Dendritic cell treated with granulocyte-macrophage colony-stimulating factor and Interleukin-4, amounts not matched to agents 40 ng/mL and 50 ng/mL, for 4 days (primary cell): ENCODE results near the gene SMYD5.

Experiments
- H3K27ac Mint-ChIP-seq: one replicate; pipeline ENCODE4 v1.8.0; 2022; ENCODE audit warnings: mild to moderate bottlenecking, mixed read lengths
- H3K27me3 Mint-ChIP-seq: one replicate; pipeline ENCODE4 v1.8.0; 2022; ENCODE audit warnings: mild to moderate bottlenecking, mixed read lengths
- H3K36me3 Mint-ChIP-seq: one replicate; pipeline ENCODE4 v1.8.0; 2022; ENCODE audit warnings: low read depth, mixed read lengths
- H3K4me1 Mint-ChIP-seq: one replicate; pipeline ENCODE4 v1.8.0; 2022; ENCODE audit warnings: low read depth, mixed read lengths
- H3K4me3 Mint-ChIP-seq: one replicate; pipeline ENCODE4 v1.8.0; 2022; ENCODE audit warnings: mild to moderate bottlenecking, moderate library complexity, mixed read lengths
- H3K9me3 Mint-ChIP-seq: one replicate; pipeline ENCODE4 v1.8.0; 2022; ENCODE audit warnings: mixed read lengths
- intact Hi-C: fragments of 100-400 bp; cut with micrococcal nuclease; formaldehyde crosslinking; loops from one replicate; pipeline ENCODE4 v1.15.0; 2022

The SMYD5 gene

DNA sequence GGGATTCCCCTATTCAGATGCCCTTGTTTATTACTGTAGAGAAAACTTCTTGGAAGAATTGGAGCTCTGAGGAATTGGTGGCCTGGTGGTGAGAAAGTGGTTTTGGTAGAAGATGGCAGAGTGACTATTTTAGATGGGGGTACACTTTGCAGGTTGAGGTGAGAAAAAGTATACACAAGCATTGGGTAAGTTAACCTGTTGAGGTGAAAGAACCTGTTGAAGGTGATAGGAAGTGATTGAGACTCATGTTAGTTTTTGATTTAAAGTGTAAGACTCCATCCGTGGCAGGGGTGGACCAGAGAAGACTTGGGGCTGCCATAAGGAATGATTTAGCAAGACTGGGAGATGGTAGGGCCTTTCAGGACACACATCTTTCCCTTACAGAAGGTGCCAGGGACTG is 23.1 kb downstream of the SMYD5 start:
- H3K36me3 Mint-ChIP-seq, result peaks cover 77% of the 10 kb centered on the region
- no peak overlapping the region for H3K27ac Mint-ChIP-seq
- no peak overlapping the region for H3K4me3 Mint-ChIP-seq
- intact Hi-C loops, result no loop called here
- H3K4me1 Mint-ChIP-seq, result peaks cover 35% of the 10 kb centered on the region
- H3K27me3 Mint-ChIP-seq, result no peaks in the 10 kb centered on the region
- H3K9me3 Mint-ChIP-seq, result no peaks in the 10 kb centered on the region

- intact Hi-C loops, result no loop called here
These were observed 24.1 kb downstream of the SMYD5 start for GRCh38 chr2:73238149-73238548.

GRCh38 chr2:73238976-73239375 is 24.9 kb downstream of the SMYD5 start:
- H3K27ac Mint-ChIP-seq, result no peak overlapping the region
- H3K27me3 Mint-ChIP-seq, result no peaks in the 10 kb centered on the region
- no peaks in the 10 kb centered on the region for H3K9me3 Mint-ChIP-seq
- H3K4me3 Mint-ChIP-seq, result no peak overlapping the region
- H3K36me3 Mint-ChIP-seq, result peaks cover 79% of the 10 kb centered on the region
- H3K4me1 Mint-ChIP-seq, result peaks cover 28% of the 10 kb centered on the region
- intact Hi-C loops, result no loop called here

More at GRCh38 chr2:73238149-73238548, 24.1 kb downstream of the SMYD5 start:
- Mint-ChIP-seq H3K4me3 (no peak overlapping the region), H3K27me3 (no peaks in the 10 kb centered on the region), H3K9me3 (no peaks in the 10 kb centered on the region), H3K27ac (no peak overlapping the region), H3K36me3 (peaks cover 80% of the 10 kb centered on the region), H3K4me1 (peaks cover 28% of the 10 kb centered on the region)

DNA sequence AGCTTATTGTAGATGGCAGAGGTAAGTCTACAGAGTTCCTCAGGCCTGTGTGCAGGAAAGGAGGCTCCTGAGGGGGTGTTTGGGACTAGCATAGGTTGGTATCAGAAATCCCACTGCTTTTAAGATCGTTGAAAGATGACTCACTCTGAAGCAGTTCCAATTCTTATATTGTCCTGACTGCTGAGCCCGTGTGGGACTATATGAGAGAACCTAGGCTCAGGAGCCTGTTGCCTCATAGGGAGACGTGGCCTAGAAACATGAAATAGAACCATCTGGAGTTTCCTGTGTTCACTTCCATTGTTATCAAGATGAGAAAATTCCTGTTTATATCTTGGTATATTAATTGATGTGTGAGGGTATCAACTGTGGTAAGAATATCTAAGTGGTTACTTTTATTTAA is 25.7 kb downstream of the SMYD5 start:
- no peak overlapping the region for H3K4me3 Mint-ChIP-seq
- peaks cover 79% of the 10 kb centered on the region for H3K36me3 Mint-ChIP-seq
- no peaks in the 10 kb centered on the region for H3K27me3 Mint-ChIP-seq
- H3K9me3 Mint-ChIP-seq, result no peaks in the 10 kb centered on the region
- peaks cover 26% of the 10 kb centered on the region for H3K4me1 Mint-ChIP-seq
- no peak overlapping the region for H3K27ac Mint-ChIP-seq
- intact Hi-C loops, result no loop called here

DNA sequence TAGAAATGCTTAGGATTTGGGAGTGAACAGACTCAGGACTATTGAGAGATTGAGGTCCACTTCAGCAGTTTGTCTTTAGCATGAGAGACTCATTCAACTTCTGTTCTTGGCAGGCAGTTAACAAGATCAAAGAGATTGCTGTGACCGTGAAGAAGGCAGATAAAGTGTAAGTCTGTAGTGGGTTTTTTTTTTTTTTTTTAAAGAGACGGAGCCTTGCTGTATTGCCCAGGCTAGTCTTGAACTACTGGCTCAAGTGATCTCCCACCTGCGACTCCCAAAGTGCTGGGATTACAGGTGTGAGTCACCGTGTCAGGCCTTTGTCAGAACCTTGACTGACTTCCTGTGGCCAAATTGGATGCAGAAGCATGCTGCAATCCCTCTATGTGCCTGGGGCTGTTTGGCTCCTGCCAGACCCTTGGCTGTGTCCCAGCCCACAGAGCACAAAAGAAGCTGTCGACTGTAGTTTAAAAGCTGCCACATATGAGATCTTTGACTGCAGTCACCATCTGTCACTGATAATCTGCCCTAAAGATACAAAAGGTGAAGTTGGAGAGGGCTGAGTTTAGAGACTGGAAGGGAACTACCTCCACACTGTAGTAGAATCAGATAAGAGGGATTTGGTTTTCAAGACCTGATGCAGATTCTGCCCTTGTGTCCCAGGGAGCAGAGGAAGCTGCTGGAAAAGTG is 30.0 kb downstream of the SMYD5 start:
- H3K9me3 Mint-ChIP-seq, result no peaks in the 10 kb centered on the region
- no peak overlapping the region for H3K4me3 Mint-ChIP-seq
- no peaks in the 10 kb centered on the region for H3K4me1 Mint-ChIP-seq
- intact Hi-C loops, result no loop called here
- H3K27ac Mint-ChIP-seq, result no peak overlapping the region
- H3K36me3 Mint-ChIP-seq, result peaks cover 89% of the 10 kb centered on the region
- no peaks in the 10 kb centered on the region for H3K27me3 Mint-ChIP-seq

DNA sequence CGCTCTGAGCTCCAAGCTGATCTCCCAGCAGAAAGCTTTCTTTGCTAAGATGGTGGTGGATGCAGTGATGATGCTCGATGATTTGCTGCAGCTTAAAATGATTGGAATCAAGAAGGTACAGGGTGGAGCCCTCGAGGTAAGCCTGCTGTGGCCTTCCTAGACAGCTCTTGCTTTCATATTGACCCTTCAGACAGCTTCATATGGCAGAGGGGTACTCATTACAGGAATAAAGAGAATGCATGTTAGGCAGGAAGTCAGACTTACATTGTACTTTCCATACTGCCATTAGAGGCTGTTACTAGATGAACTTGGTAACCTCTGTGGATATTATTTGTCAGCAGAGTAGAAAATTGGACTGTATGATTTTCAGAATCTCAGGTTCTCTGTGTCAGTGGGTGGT is 30.5 kb downstream of the SMYD5 start:
- H3K9me3 Mint-ChIP-seq, result no peaks in the 10 kb centered on the region
- no peak overlapping the region for H3K4me3 Mint-ChIP-seq
- intact Hi-C loops, result no loop called here
- no peak overlapping the region for H3K27ac Mint-ChIP-seq
- no peaks in the 10 kb centered on the region for H3K27me3 Mint-ChIP-seq
- peaks cover 89% of the 10 kb centered on the region for H3K36me3 Mint-ChIP-seq
- no peaks in the 10 kb centered on the region for H3K4me1 Mint-ChIP-seq

DNA sequence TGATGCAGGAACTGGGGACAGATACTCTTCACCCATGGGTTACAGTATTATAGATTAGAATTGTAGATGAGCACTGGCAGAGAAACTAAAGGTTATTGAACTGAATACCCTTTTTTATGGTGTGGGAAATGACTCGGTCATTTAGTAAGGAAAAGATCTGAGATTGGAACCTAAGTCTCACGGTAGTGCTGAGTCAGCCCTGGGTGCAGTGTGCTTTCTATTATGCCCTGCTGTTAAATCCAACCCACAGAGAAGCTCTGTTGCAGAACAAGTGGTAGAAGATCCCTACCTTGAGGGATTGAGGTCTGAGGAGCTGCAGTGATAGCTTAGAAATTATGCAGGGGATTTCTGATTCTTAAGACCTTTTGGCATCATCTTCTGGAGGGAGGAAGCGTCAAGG is 32.8 kb downstream of the SMYD5 start:
- Mint-ChIP-seq H3K4me3 (no peak overlapping the region), H3K27ac (no peak overlapping the region), H3K36me3 (peaks cover 90% of the 10 kb centered on the region), H3K27me3 (no peaks in the 10 kb centered on the region), H3K4me1 (no peaks in the 10 kb centered on the region), H3K9me3 (no peaks in the 10 kb centered on the region)
- intact Hi-C loops, result no loop called here

- intact Hi-C loops, result no loop called here
These were observed 35.6 kb downstream of the SMYD5 start for GRCh38 chr2:73249636-73250035.

GRCh38 chr2:73250872-73251846 is 37.1 kb downstream of the SMYD5 start:
- Mint-ChIP-seq H3K4me1 (peaks cover 26% of the 10 kb centered on the region), H3K27ac (no peak overlapping the region), H3K36me3 (peaks cover 96% of the 10 kb centered on the region), H3K27me3 (no peaks in the 10 kb centered on the region), H3K4me3 (no peak overlapping the region), H3K9me3 (no peaks in the 10 kb centered on the region)
- intact Hi-C loops, result no loop called here

More at GRCh38 chr2:73249636-73250035, 35.6 kb downstream of the SMYD5 start:
- Mint-ChIP-seq H3K4me3 (no peak overlapping the region), H3K27me3 (no peaks in the 10 kb centered on the region), H3K9me3 (no peaks in the 10 kb centered on the region), H3K36me3 (peaks cover 95% of the 10 kb centered on the region), H3K4me1 (peaks cover 21% of the 10 kb centered on the region), H3K27ac (no peak overlapping the region)

DNA sequence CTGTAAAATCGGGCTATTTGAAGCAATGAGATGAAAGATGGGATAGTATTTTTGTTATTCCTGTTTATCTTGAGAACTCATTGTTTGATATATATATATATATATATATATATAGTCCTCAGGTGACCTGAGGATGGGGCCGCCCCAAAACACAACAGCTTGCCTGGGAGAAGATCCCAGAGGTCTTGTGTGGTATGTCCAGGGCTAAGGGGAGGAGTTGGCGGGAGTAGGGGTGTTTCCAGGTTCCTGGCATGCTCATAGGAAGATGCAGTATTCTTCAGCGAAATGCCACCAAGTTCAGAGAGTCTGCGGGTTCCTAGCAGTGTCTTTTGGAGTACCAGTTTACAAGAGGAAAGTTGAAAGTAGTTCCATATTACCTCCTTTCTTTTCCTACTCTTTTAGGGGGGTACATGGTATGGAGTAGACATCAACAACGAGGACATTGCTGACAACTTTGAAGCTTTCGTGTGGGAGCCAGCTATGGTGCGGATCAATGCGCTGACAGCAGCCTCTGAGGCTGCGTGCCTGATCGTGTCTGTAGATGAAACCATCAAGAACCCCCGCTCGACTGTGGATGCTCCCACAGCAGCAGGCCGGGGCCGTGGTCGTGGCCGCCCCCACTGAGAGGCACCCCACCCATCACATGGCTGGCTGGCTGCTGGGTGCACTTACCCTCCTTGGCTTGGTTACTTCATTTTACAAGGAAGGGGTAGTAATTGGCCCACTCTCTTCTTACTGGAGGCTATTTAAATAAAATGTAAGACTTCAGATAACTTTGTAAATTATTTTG is 38.4 kb downstream of the SMYD5 start:
- Mint-ChIP-seq H3K36me3 (peaks cover 92% of the 10 kb centered on the region), H3K4me3 (no peak overlapping the region), H3K27ac (no peak overlapping the region), H3K4me1 (peaks cover 26% of the 10 kb centered on the region), H3K9me3 (no peaks in the 10 kb centered on the region), H3K27me3 (no peaks in the 10 kb centered on the region)
- intact Hi-C loops, result no loop called here

- Mint-ChIP-seq H3K4me1 (peaks cover 31% of the 10 kb centered on the region), H3K27me3 (no peaks in the 10 kb centered on the region), H3K4me3 (no peak overlapping the region), H3K36me3 (peaks cover 88% of the 10 kb centered on the region), H3K9me3 (no peaks in the 10 kb centered on the region), H3K27ac (peak overlapping the region; percentile 30)
- intact Hi-C loops, result no loop called here
These were observed 39.4 kb downstream of the SMYD5 start for GRCh38 chr2:73253400-73253799.

GRCh38 chr2:73253901-73254300 is 39.9 kb downstream of the SMYD5 start:
- intact Hi-C loops, result no loop called here
- Mint-ChIP-seq H3K4me1 (peaks cover 31% of the 10 kb centered on the region), H3K27me3 (no peaks in the 10 kb centered on the region), H3K9me3 (no peaks in the 10 kb centered on the region), H3K27ac (peak overlapping the region; percentile 30), H3K36me3 (peaks cover 88% of the 10 kb centered on the region), H3K4me3 (no peak overlapping the region)

- H3K27ac Mint-ChIP-seq, result no peak overlapping the region
- intact Hi-C loops, result no loop called here
- no peaks in the 10 kb centered on the region for H3K27me3 Mint-ChIP-seq
- no peak overlapping the region for H3K4me3 Mint-ChIP-seq
- no peaks in the 10 kb centered on the region for H3K9me3 Mint-ChIP-seq
- H3K36me3 Mint-ChIP-seq, result peaks cover 88% of the 10 kb centered on the region
- H3K4me1 Mint-ChIP-seq, result peaks cover 31% of the 10 kb centered on the region
These were observed 40.4 kb downstream of the SMYD5 start for GRCh38 chr2:73254343-73255006.
